IMR-90 (cell line): ENCODE results near the gene MSI2. TPM values are rescaled to one million over a fixed set of nuclear protein-coding genes. Genes with fewer than 3 reads are reported as not detected.

ENCODE experiments used
- ATAC-seq: fragments of 200-7000 bp; cut with Tn5 transposase; 2 replicates; pipeline ENCODE4 v1.9.1; 2020; ENCODE audit warnings: low read depth, mild to moderate bottlenecking, moderate library complexity
- BruUV-seq: library from RNA; stranded (reverse); fragments of 400-500 nt; replicated peaks from 2 replicates; lab custom pipeline; 2021; lab: Mats Ljungman, UMichigan
- CTCF ChIA-PET: fragments of 300-600 bp; formaldehyde crosslinking; extraction: SDS; loops from one replicate; lab custom pipeline; 2021; ENCODE audit warnings: antibody characterized with exemption; lab: Yijun Ruan, JAX
- POLR2A ChIA-PET: fragments of 300-600 bp; sonication (Branson Sonifier 250); formaldehyde crosslinking; loops from one replicate; lab custom pipeline; 2022; ENCODE audit warnings: antibody characterized with exemption; ENCODE audit not compliant: unreplicated experiment; lab: Charles Lee
- DNase-seq: peaks from one replicate; pipeline ENCODE4 v3.0.0; 2013
- H2AFZ ChIP-seq: replicated peaks from 2 replicates; pipeline ENCODE3; 2013; ENCODE audit warnings: low read length, mild to moderate bottlenecking; ENCODE audit not compliant: poor library complexity
- H2AK5ac ChIP-seq: 2 replicates; pipeline ENCODE4 v1.6.1; 2013; ENCODE audit warnings: low read depth, low read length, inconsistent platforms
- H2AK9ac ChIP-seq: replicated peaks from 2 replicates; pipeline ENCODE3; 2013; ENCODE audit warnings: mild to moderate bottlenecking, low read depth, low read length, moderate library complexity; ENCODE audit not compliant: poor library complexity
- H2BK120ac ChIP-seq: 2 replicates; pipeline ENCODE4 v1.6.1; 2013; ENCODE audit warnings: low read depth, low read length, inconsistent platforms
- H2BK15ac ChIP-seq: 3 replicates; pipeline ENCODE4 v1.6.1; 2013; ENCODE audit warnings: low read depth, low read length, inconsistent platforms
- H2BK20ac ChIP-seq: 2 replicates; pipeline ENCODE4 v1.6.1; 2013; ENCODE audit warnings: low read depth, mild to moderate bottlenecking, inconsistent platforms, low read length, moderate library complexity
- H2BK5ac ChIP-seq: 2 replicates; pipeline ENCODE4 v1.6.1; 2013; ENCODE audit warnings: mild to moderate bottlenecking, low read depth, low read length, inconsistent platforms; ENCODE audit not compliant: poor library complexity, severe bottlenecking
- H3K14ac ChIP-seq: replicated peaks from 2 replicates; pipeline ENCODE4 v1.6.1; 2013; ENCODE audit warnings: low read depth, low read length, inconsistent platforms
- H3K18ac ChIP-seq: 2 replicates; pipeline ENCODE4 v1.6.1; 2013; ENCODE audit warnings: low read depth, low read length, control low read depth
- H3K23ac ChIP-seq: 2 replicates; pipeline ENCODE4 v1.6.1; 2013; ENCODE audit warnings: low read depth, low read length, inconsistent platforms
- H3K27ac ChIP-seq: 2 replicates; pipeline ENCODE4 v1.5.1; 2013; ENCODE audit warnings: mild to moderate bottlenecking, control low read depth, low read length; ENCODE audit not compliant: insufficient read depth
- H3K27me3 ChIP-seq: 2 replicates; pipeline ENCODE4 v1.6.1; 2013; ENCODE audit warnings: low read length; ENCODE audit not compliant: control insufficient read depth, insufficient read depth
- H3K36me3 ChIP-seq: 2 replicates; pipeline ENCODE4 v1.6.1; 2013; ENCODE audit warnings: low read length, mixed read lengths; ENCODE audit not compliant: control insufficient read depth, insufficient read depth
- H3K4ac ChIP-seq: 2 replicates; pipeline ENCODE4 v1.6.1; 2013; ENCODE audit warnings: low read depth, low read length, inconsistent platforms
- H3K4me1 ChIP-seq: 2 replicates; pipeline ENCODE4 v1.6.1; 2013; ENCODE audit warnings: low read length, mixed read lengths; ENCODE audit not compliant: control insufficient read depth, insufficient read depth
- H3K4me2 ChIP-seq: 2 replicates; pipeline ENCODE4 v1.6.1; 2013; ENCODE audit warnings: low read depth, mild to moderate bottlenecking, control low read depth, low read length, moderate library complexity
- H3K4me3 ChIP-seq: 2 replicates; pipeline ENCODE4 v1.5.1; 2013; ENCODE audit warnings: low read depth, mild to moderate bottlenecking, control low read depth, low read length, moderate library complexity; ENCODE audit not compliant: insufficient read depth
- H3K56ac ChIP-seq: 2 replicates; pipeline ENCODE4 v1.6.1; 2013; ENCODE audit warnings: low read length, inconsistent platforms; ENCODE audit not compliant: insufficient read depth; ENCODE audit errors: extremely low read depth
- H3K79me1 ChIP-seq, 2 experiments: 2 replicates each; pipeline ENCODE4 v1.6.1; 2013; ENCODE audit warnings: low read length in 2 of 2, inconsistent platforms in 1 of 2, low read depth in 1 of 2
- H3K9ac ChIP-seq: 2 replicates; pipeline ENCODE4 v1.6.1; 2013; ENCODE audit warnings: low read depth, low read length, control low read depth
- H3K9me1 ChIP-seq: 2 replicates; pipeline ENCODE4 v1.6.1; 2013; ENCODE audit warnings: low read length, inconsistent platforms; ENCODE audit not compliant: insufficient read depth
- H3K9me3 ChIP-seq: 2 replicates; pipeline ENCODE4 v1.6.1; 2013; ENCODE audit warnings: low read length; ENCODE audit not compliant: control insufficient read depth, insufficient read depth
- H4K20me1 ChIP-seq: 2 replicates; pipeline ENCODE4 v1.6.1; 2013; ENCODE audit warnings: low read length, inconsistent platforms; ENCODE audit not compliant: insufficient read depth
- H4K5ac ChIP-seq: 2 replicates; pipeline ENCODE4 v1.6.1; 2013; ENCODE audit warnings: mild to moderate bottlenecking, low read depth, low read length, control low read depth
- H4K8ac ChIP-seq, 2 experiments: 2 replicates each; pipeline ENCODE4 v1.6.1; 2013; ENCODE audit warnings: low read depth in 2 of 2, low read length in 2 of 2, control low read depth in 1 of 2, inconsistent platforms in 1 of 2
- H4K91ac ChIP-seq: 2 replicates; pipeline ENCODE4 v1.6.1; 2013; ENCODE audit warnings: low read depth, low read length, inconsistent platforms; ENCODE audit not compliant: insufficient read depth
- MAZ ChIP-seq: IDR thresholded peaks from 2 replicates; pipeline ENCODE4 v1.6.1; 2012; ENCODE audit warnings: low read depth, mild to moderate bottlenecking, low read length, improper control_type of control experiment, moderate library complexity, borderline replicate concordance
- WGBS, 2 experiments: methylation state at CpG; one replicate each; pipeline versions ENCODE4 v1.1.5 to v1.1.7; 2013; ENCODE audit warnings: missing lambda C conversion rate in 2 of 2; ENCODE audit not compliant: insufficient read length in 1 of 2; ENCODE audit errors: extremely low coverage in 2 of 2; 5-methylcytosine and 5-hydroxymethylcytosine counted together
- dilution Hi-C: fragments of 300-500 bp; cut with HindIII; formaldehyde crosslinking; loops from one replicate; pipeline ENCODE4 v1.14.3; 2018; ENCODE audit warnings: low sequenced_read_pairs; ENCODE audit not compliant: unreplicated experiment
- in situ Hi-C: fragments of 300-500 bp; cut with MboI; formaldehyde crosslinking; loops from 3 replicates; pipeline ENCODE4 v1.14.3; 2019; ENCODE audit warnings: low sequenced_read_pairs, inconsistent platforms, mixed read lengths
- intact Hi-C: fragments of 100-400 bp; cut with micrococcal nuclease; formaldehyde crosslinking; loops from 2 replicates; pipeline ENCODE4 v1.10.0; 2022
- polyA plus RNA-seq, 3 experiments: library from polyadenylated mRNA; depleted of rRNA; stranded (reverse); fragments of >200 nt; gene quantifications; 2 replicates each; pipeline ENCODE4 v1.2.3, GENCODE V29; 2012; ENCODE audit warnings: low replicate concordance in 1 of 3
- total RNA-seq: library from RNA; depleted of rRNA; stranded (reverse); fragments of >200 nt; gene quantifications from 2 replicates; pipeline ENCODE4 v1.2.3, GENCODE V29; 2012

Gene MSI2
- total and polyA plus RNA-seq, 2 of the 4 experiments (the other 2 are of a cell fraction) = 13.0 to 16.0 TPM

- H3K27me3 ChIP-seq = peaks cover 5% of the 10 kb centered on the region
- no peak overlapping the region for H2BK120ac ChIP-seq
- H4K20me1 ChIP-seq = no peaks in the 10 kb centered on the region
- peak overlapping the region; percentile 74 for H3K4me2 ChIP-seq
- CTCF ChIA-PET = interaction anchor here (2.8 kb wide), 1 partner anchor 12 kb away, joined by 15 read pairs; no protein-coding TSS in a partner anchor
- ATAC-seq (no peak), DNase-seq (no peak)
- H3K79me1 ChIP-seq = peaks cover 9 to 13% of the 10 kb centered on the region in 2 experiments
- dilution Hi-C loops (no loop called here), intact Hi-C loops (loop anchor here (5.0 kb wide), 3 partner anchors 117 to 322 kb away; no protein-coding TSS in a partner anchor), in situ Hi-C loops (no loop called here)
- H3K14ac ChIP-seq = no peak overlapping the region
- TF ChIP-seq MAZ = no peak
- H3K23ac ChIP-seq = 0 out of 2 replicates have a peak overlapping the region, but pooled peaks have one; percentile 21
- H4K91ac ChIP-seq = no peak overlapping the region
- no peak overlapping the region for H3K56ac ChIP-seq
- no peaks in the 10 kb centered on the region for H3K9me1 ChIP-seq
- H2BK5ac ChIP-seq = no peak overlapping the region
- no peak overlapping the region for H3K9ac ChIP-seq
- H2BK15ac ChIP-seq = no peak overlapping the region
- WGBS, 2 experiments = 70% methylated on average over 4 of the region's 16 CpGs; no CpG with 5 or more reads in 1 of the 2 experiments
- no peak overlapping the region for H3K27ac ChIP-seq
- no peak overlapping the region for H2AK9ac ChIP-seq
- no peaks in the 10 kb centered on the region for H3K36me3 ChIP-seq
- no peaks in the 10 kb centered on the region; the same call in 1 of the 2 replicates for H3K9me3 ChIP-seq
- peak overlapping the region; percentile 77 for H2AFZ ChIP-seq
- H3K4me1 ChIP-seq = no peaks in the 10 kb centered on the region; the same call in 1 of the 2 replicates
- H2AK5ac ChIP-seq = no peak overlapping the region; the same call in 1 of the 2 replicates
- no peak overlapping the region for H3K4ac ChIP-seq
- no peak overlapping the region for H4K5ac ChIP-seq
- POLR2A ChIA-PET = no interaction called here
- H3K18ac ChIP-seq = no peak overlapping the region
- peak overlapping the region; percentile 99 for H3K4me3 ChIP-seq
- no peak overlapping the region for H2BK20ac ChIP-seq
- H4K8ac ChIP-seq = peak overlapping the region in 1 of 2 experiments; percentile 30; a peak in 1 of 4 replicates
- no TSS peak for BruUV-seq
These were observed 1.0 kb upstream of the MSI2 start for GRCh38 chr17:57255182-57255775.
